Measurements from ENCODE around the gene TPM3. TPM values are rescaled to one million over a fixed set of nuclear protein-coding genes. Genes with fewer than 3 reads are reported as not detected.

The TPM3 gene
- total and polyA plus RNA-seq, 9 of the 15 experiments (the other 6 are each of a cell fraction or from before 2014, with no cell fraction given): 202 to 604 (median 421) TPM

DNA sequence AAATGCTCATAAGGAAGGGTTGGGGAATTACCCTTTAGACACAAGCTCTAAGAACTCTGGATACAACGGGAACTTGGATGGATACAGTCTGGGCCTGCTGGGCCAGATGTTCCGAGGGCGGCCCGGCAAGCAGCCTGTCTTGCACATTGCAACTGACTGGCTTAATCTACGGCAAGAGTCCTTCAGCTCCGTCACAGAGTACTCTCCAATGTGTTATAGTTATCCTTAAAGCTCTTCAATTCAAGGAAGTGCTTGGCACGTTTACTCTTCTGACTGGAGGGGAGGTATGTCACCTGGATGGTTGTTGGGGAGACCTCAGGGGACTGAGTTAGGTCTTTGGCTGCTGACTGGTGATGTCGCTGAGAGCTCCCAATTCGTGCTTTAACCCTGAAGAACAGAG, 15.4 kb upstream of the TPM3 start:
- Histone ChIP-seq H2AFZ (ENCODE audit: low read depth, low read length) (no peak overlapping the region), H3K27ac (ENCODE audit: extremely low read depth, low read depth, low read length) (no peak overlapping the region), H4K20me1 (replicated peaks; ENCODE audit: control insufficient read depth, insufficient read depth, low read length) (no peaks in the 10 kb centered on the region; the same call in 1 of the 2 replicates), H3K79me2 (ENCODE audit: control insufficient read depth, insufficient read depth, low read length) (no peaks in the 10 kb centered on the region), H3K27me3 (ENCODE audit: control insufficient read depth in 2 of 2, insufficient read depth in 2 of 2, low read length in 2 of 2) (no peaks in the 10 kb centered on the region), H3K4me3 (no peak overlapping the region), H3K36me3 (ENCODE audit: control insufficient read depth, insufficient read depth, low read length) (peaks cover 49% of the 10 kb centered on the region), H3K9me3 (replicated peaks; ENCODE audit: control insufficient read depth, insufficient read depth, low read depth, low read length) (no peaks in the 10 kb centered on the region), H3K9ac (ENCODE audit: insufficient read depth in 1 of 2, low read depth in 2 of 2, low read length in 2 of 2) (no peak overlapping the region), H3K9me1 (ENCODE audit: control insufficient read depth, insufficient read depth, low read length) (no peaks in the 10 kb centered on the region), H3K4me2 (ENCODE audit: insufficient read depth, low read length) (no peak overlapping the region), H3K4me1 (replicated peaks in 1 of 2; ENCODE audit: control insufficient read depth in 2 of 2, insufficient read depth in 2 of 2, low read length in 2 of 2) (no peaks in the 10 kb centered on the region)
- intact Hi-C loops (cut with micrococcal nuclease): no loop called here
- no peak for DNase-seq (ENCODE audit: extremely low read depth in 1 of 4, low spot score in 3 of 4)
- ATAC-seq: no peak
- TF ChIP-seq MAFK (IDR thresholded peaks at IDR 0.05; ENCODE audit: low read length) (no peak), TCF3 (CRISPR knock-in tag; IDR thresholded peaks at IDR 0.05) (no peak), ATF1 (CRISPR knock-in tag; IDR thresholded peaks at IDR 0.05) (no peak), ATF1 (tag; IDR thresholded peaks at IDR 0.05) (no peak), DEAF1 (CRISPR knock-in tag; IDR thresholded peaks at IDR 0.05) (no peak), TRIM28 (IDR thresholded peaks at IDR 0.05) (no peak), ZNF274 (IDR thresholded peaks at IDR 0.05; ENCODE audit: borderline replicate concordance, low read depth, low read length) (no peak), KAT7 (CRISPR knock-in tag; IDR thresholded peaks at IDR 0.05; ENCODE audit: borderline replicate concordance) (no peak), ESRRB (CRISPR knock-in tag; IDR thresholded peaks at IDR 0.05; ENCODE audit: borderline replicate concordance) (no peak), FUS (optimal IDR thresholded peaks at IDR 0.05; ENCODE audit: low read depth, low read length) (no peak), ZBTB8A (IDR thresholded peaks at IDR 0.05; ENCODE audit: partially characterized antibody) (no peak)
- FAIRE-seq: no peak
- no TSS peak for BruUV-seq (replicated peaks)
- CTCF ChIA-PET (ENCODE audit: low intra/inter-chr PET ratio): no interaction called here
- POLR2A ChIA-PET: interaction anchor here (0.6 to 1.7 kb wide), 10 partner anchors 8 to 217 kb away, joined by 3 to 5 read pairs (median 4); partner anchors contain the start of gene UBAP2L
- WGBS (ENCODE audit: insufficient coverage, low coverage, missing lambda C conversion rate): 85% methylated on average over 9 of the region's 9 CpGs
- in situ Hi-C loops (cut with MboI): no loop called here

All from K562 (cell line).